LNCAP (cell line): ENCODE results near the gene ABCD4.

Experiments
- TF ChIP-seq, protein P1 (sequence below): fragments of 450-650 bp; IDR thresholded peaks from 2 replicates; pipeline ENCODE4 v1.5.1; 2017; ENCODE audit warnings: mild to moderate bottlenecking

Gene ABCD4

DNA sequence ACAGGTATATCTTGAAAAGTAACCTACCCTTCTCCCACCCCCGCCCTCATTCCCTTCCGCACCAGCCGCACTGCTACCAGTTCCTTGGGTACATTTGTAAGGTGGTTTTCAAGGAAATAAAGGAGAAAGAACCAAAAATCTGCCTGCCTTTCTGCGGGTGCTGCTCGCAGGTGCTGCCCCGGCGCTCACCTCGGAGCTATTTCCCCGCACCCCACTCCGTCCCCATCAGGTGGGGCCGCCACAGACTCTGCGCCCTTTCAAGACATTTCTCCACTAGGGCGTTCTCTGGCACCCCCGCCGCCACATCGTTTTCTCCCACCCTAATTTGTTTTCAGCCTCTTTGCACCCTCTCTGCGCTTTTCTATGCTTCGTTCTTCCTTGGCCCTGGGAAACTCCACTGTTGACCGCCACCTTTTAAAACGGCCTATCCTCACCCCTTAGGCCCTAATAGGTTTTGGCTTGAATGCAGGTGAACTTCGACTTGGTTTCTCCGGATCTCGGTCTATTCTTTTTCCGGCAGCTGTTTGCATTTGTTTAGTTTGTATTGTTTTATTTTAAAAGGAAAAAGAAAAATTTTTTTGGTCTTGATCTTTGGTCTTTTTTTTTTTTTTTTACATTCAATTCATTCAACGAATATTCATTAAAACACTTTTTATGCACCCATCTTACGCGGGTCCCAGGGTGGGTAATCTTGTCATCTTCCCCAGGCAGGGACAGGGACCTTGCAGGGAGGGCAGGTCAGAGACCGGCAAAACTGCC is 60.5 kb downstream of the ABCD4 start:
- TF ChIP-seq, protein P1, sequence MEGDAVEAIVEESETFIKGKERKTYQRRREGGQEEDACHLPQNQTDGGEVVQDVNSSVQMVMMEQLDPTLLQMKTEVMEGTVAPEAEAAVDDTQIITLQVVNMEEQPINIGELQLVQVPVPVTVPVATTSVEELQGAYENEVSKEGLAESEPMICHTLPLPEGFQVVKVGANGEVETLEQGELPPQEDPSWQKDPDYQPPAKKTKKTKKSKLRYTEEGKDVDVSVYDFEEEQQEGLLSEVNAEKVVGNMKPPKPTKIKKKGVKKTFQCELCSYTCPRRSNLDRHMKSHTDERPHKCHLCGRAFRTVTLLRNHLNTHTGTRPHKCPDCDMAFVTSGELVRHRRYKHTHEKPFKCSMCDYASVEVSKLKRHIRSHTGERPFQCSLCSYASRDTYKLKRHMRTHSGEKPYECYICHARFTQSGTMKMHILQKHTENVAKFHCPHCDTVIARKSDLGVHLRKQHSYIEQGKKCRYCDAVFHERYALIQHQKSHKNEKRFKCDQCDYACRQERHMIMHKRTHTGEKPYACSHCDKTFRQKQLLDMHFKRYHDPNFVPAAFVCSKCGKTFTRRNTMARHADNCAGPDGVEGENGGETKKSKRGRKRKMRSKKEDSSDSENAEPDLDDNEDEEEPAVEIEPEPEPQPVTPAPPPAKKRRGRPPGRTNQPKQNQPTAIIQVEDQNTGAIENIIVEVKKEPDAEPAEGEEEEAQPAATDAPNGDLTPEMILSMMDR = no peak

DNA sequence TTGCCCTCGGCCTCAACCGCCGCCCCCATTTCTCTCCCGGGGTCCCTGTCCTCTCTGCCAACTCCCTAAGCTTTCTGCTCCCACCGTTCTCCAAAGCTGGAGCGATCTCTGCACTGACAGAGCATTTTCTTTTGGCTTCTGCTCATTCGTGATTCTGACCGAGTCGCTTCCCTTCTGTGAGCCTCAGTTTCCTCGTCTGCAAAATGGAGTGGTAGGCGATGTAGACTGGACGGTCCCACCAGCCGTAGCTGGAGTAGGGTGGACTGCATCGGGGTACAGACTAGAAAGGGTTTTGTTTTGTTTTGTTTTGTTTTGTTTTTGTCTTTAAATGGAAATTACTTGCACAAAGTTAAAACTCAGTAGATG is 61.1 kb downstream of the ABCD4 start:
- TF ChIP-seq, protein P1 = no peak

DNA sequence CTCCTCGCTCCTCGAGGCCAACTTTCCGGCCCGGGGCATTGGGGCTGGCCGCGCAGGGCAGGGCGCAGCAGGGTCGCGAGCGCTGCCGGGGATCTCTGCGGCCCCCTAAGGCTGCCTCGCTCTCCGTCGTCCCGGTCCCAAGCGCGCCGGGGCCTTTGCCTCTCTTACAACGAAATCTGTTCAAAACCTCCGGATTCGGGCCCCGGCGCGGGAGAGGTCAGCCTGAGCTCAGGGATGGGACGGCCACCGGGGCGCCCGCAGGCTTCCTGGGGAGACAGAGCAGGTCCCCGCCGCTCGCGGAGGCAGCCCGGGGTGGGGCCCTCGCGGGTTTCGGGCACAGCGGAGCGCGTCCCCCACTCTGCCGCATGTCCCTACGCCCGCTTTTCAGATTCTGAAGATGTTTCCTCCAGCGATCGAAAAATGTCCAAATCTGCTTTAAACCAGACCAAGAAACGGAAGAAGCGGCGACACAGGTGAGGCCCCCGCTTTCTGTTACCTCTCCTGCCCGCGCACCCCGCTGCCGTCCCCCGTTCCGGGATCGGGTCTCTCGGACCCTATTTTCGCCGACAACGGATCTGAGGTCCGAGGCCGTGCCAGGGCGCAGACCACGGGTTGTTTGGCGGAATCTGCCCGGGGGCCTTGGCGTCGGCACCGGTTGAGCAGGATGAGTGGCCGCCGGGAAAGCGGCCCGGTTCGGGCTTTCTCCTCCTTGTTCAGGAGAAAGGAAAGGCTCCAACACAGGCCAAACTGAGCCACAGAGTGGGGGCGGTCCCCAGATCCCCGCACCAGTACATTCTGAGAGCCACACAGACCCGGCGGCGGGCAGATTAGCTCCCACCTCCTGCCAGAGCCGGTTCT is 61.7 kb downstream of the ABCD4 start:
- TF ChIP-seq, protein P1 = no peak

DNA sequence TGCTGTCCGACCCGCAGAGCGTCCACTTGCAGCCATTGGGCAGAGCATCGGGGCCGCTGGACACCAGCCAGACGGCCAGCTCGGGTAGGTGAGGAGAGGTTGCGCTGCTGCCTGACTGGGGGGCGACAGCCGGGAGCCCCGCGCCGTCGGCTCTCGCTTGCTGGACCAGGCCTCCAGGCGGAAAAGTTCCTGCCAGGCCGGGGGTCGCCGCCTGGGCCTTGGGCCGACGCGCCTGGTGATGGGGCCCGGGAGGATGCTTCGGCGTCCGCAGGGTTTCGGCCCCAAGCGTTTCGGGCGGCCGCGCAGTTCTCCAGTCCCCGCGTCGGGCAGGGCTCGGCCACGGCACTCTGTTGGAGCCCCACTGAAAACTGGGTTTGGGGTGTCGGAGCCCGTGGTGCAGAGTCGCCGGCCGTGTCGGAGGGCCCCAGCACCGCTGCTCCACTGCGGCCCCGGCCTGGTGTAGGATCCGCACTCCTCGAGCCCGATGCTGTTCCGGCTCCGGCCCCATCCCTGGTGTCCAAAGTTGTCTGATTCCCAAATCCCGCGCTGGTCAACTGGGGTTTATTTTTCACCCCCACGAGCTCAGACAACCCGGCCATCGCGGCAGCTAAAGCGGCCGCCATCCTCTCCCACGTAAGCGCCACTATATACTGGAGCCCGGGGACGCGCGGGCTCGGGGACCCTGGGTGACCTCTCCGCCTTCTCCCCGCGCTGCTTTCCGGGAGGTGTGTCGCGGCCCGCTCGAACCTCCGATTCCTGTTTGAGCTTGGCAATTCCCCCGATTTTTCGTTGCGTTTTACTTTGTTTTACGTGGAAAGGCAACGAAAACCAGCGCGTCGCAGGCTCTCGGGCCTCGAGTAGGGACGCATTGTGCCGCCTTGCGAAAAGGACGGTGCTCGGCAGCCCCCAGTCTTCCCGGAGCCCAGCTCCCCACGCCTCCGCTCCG is 62.6 kb downstream of the ABCD4 start:
- TF ChIP-seq, protein P1 = no peak

DNA sequence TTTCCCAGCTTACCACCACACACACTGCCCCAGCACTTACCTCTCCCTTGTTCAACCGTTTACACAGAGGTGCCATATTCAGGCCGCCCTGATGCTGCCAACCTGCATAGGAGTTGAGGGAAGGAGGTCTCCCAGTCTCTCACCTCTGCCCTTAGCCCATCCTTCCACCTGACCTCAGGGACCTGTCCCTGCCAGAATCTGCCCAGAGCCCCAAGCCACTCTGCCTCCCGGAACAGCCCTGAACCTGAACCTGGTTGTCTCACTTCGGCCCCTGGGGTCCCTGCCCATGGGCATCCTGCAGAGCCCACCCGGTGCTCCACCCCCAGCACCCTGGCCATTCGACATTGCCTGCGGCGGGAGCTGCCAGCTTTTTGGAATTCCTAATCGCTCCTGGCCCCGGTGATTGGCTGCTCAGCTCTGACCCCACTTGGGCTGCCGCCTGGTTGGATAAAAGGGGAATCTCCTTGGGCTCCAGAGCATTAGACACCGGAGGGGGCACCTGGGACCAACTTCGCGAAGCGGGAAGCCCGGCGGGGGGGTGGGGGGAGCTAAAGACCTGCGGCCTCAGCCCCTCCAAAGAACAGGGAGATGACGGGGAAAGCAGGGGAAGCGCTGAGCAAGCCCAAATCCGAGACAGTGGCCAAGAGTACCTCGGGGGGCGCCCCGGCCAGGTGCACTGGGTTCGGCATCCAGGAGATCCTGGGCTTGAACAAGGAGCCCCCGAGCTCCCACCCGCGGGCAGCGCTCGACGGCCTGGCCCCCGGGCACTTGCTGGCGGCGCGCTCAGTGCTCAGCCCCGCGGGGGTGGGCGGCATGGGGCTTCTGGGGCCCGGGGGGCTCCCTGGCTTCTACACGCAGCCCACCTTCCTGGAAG is 63.5 kb downstream of the ABCD4 start, which contains the start of gene VSX2:
TSS of gene VSX2 (plus strand) at position 476 of the 874 bp plus-strand sequence. CDS start at position 589, 113 bp downstream.
- TF ChIP-seq, protein P1 = no peak

DNA sequence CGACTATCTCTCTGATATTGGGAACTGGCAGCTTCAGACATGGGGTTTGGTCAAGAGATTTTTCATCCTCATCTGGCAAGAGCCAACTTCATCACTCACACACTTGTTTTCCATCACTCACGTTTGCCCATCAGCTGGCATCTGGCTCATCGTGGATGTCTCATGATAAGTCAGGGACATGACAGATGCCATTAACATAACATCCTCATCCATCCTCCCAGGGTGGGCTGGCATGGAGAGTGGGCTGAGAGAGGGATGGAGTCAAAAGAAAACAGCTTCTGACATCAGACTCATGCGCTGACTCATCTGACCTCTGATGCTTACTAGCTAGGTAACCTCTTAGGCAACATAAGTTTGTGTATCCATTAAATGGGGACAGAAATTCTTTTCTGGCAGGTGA is 65.3 kb downstream of the ABCD4 start:
- TF ChIP-seq, protein P1 = no peak
